ENCODE results near the gene ARHGAP6.
"Not testable (repeated sequence)": the region's sequence is repeated elsewhere in the genome, so short reads cannot be mapped to it uniquely, and the experiment has no call there.

Gene ARHGAP6

DNA sequence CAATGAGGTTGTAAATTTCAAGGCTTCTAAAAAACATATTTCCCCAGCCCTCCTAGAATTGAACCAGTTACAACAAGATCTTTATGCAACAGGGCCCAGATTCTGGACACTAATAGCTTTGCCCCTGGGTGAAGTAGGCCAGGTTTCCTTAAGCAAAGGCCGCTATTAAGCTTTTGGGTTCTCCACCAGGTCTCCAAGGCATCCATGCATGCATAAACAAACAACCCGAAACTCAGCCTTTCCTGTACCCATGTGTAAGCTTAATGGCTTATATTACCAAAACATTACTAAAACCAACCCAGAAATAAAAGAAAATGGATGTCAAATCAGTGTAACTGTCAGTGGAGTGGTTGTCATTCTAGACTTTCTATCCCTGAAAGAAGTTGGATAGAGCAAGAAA lies 137.1 kb downstream of the ARHGAP6 start:
- no peak for DNase-seq (ENCODE audit: low spot score)

DNA sequence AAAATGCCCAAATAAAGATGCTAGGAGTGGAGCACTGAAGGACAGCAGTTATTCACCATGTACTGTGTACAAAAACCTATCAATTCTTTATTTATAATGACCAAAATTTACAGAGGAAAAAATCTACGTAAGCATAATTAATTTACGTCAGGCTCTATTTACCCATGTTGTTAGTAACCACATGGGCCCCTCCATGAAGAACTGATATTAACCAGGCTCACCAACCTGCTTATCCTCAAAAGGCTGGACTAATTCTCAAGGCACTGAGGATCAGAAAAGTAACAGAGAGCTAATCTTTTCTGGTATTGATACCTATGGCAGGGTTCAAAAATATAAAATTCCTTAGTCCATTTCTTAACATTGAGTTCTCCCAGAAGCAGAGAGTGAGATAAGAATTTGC lies 140.0 kb downstream of the ARHGAP6 start:
- no peak for DNase-seq (ENCODE audit: low spot score)

DNA sequence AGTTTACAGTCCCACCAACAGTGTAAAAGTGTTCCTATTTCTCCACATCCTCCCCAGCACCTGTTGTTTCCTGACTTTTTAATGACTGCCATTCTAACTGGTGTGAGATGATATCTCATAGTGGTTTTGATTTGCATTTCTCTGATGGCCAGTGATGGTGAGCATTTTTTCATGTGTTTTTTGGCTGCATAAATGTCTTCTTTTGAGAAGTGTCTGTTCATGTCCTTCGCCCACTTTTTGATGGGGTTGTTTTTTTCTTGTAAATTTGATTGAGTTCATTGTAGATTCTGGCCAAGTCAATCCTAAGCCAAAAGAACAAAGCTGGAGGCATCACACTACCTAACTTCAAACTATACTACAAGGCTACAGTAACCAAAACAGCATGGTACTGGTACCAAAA lies 146.5 kb downstream of the ARHGAP6 start:
- not testable (repeated sequence) for DNase-seq (ENCODE audit: low spot score)

DNA sequence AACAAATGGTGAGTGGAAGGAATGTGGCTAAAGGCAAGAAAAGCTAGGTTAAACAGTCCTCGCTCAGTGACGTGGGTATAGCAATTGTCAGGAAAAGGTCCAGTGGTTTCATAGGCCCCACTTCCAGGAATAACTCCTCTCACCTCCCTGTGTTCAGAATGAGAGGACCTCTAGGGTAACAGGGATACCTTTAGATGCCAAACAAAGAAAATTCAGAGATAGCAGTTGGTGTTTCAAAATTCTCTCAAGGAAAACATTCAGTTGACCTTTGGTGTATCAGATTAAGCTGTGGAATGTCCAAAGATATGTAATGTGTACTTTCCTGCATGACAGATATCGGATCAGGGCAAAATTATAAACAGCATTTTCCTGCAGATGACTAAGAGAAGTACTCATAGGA lies 155.9 kb downstream of the ARHGAP6 start:
- no peak for DNase-seq (ENCODE audit: low spot score)

DNA sequence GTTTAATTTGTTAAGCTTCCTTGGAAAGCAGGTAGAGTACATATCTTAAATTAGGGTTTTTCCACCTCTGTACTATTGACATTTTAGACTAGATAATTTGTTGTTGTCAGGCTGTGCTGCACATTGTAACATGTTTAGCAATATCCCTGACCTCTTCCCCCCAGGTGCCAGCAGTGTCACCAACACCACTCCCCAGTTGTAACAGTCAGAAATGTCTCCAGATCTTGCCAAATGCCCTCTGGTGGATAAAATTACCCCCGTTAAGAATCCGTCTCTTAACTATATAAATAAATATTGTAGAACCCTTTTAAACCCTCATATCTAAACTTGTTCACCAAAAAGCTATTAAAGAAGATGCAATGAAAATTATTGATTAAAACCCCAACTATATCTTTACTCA lies 161.5 kb downstream of the ARHGAP6 start:
- DNase-seq (ENCODE audit: low spot score) = no peak

DNA sequence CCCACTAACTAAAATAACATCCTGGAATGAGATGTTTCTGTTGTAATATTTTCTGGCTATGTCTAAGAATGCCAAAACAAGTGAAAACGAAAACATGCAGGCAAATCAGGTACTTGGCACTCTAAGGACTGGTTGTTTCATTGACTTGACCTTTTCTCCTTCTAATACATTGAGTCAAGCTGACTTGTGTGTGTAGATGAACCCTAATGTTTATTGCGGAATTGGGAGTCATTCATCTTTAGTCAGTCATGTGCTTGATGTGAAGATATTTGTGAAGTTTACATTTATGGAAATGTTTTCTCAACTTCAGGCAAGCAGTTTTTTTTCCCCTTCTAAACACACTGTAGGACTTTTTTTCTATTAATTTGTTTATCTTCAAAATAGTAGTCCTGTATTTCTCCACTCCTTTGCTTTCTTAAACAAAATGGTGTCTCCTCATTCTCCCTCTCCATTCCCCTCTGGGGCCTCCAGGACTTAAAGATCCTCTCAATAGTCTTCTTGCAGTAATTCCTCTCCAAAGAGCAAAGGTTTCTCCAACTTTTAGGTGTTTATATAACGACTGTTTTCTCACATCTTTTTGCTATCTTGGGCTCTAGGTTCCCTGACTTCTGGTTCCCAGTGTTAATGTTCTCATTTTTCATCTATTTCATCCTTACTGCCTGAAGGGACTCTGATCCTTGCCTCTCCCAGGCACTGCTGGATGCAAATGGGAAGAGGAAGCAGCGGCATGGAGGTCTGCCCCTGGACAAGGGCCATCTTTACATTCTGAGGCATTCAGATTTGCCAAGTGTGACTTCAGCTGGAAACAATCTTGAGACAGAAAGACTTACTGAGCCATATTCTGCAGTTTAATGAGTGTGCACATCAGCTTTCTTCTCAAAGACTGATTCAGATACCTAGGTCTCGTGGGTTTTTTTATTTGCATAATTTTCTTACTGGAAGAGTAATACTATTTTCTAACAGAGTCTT lies 166.4 kb downstream of the ARHGAP6 start:
- DNase-seq (ENCODE audit: low spot score) = no peak

DNA sequence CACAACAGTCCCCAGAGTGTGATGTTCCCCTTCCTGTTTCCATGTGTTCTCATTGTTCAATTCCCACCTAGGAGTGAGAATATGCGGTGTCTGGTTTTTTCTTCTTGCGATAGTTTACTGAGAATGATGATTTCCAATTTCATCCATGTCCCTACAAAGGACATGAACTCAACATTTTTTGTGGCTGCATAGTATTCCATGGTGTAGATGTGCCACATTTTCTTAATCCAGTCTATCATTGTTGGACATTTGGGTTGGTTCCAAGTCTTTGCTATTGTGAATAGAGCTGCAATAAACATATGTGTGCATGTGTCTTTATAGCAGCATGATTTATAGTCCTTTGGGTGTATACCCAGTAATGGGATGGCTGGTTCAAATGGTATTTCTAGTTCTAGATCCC lies 174.3 kb downstream of the ARHGAP6 start:
- DNase-seq (ENCODE audit: low spot score) = not testable (repeated sequence)

DNA sequence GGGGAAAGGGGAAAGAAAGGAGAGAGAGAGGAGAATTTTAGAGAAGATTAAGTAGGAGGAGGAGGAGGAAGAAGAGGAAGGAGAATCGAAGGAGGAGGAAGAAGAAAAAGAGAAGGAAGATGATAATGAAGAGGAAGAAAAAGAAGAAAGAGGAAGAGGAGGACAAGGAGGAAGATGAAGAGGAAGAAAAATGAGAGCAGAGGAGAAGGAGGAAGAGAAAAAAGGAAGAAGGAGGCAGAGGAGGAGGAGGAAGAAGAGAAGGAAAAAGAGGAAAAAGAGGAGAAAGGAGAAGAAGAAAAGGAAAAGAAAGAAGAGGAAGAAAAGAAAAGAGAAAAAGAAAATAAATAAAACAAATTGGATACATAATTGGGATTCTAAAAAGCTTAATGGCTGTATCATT lies 181.4 kb downstream of the ARHGAP6 start:
- DNase-seq (ENCODE audit: low spot score) = no peak

DNA sequence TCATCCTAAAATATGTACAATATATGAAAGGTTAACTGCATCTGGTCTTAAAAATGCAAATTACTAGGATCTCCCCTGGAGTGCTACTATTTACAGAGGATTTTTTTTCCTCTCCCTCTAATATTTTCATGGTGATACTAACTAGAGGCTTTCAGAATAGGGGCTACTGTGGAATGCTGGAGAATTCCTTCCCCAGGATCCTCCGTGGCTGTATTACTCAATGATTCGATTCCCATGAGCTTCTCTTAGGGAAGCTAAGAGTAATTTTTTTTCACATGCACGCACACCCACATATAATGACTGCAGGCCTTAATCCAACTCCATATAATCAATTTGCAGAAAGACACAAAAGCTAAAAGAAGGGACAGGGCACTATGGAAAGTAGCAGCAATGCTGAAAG lies 184.7 kb downstream of the ARHGAP6 start:
- DNase-seq (ENCODE audit: low spot score) = no peak

DNA sequence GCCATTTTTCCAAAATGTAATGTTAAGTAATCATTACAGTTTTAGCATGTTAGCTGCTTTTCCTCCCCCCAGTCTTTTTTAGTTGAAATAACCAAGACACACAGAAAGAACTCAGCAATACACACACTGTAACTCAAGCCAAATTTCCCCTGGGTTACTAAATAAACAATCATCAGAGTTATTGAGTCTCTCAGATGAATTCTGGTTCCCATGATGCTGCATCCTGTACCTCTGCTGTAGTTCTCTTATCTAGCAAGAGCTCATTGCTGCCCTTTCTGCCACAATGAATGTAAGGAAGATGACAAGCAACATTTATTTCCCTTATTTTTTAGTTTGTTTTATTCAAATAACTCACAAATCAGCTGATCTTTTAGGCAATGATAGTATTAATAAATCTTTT lies 185.1 kb downstream of the ARHGAP6 start:
- DNase-seq (ENCODE audit: low spot score) = no peak

DNA sequence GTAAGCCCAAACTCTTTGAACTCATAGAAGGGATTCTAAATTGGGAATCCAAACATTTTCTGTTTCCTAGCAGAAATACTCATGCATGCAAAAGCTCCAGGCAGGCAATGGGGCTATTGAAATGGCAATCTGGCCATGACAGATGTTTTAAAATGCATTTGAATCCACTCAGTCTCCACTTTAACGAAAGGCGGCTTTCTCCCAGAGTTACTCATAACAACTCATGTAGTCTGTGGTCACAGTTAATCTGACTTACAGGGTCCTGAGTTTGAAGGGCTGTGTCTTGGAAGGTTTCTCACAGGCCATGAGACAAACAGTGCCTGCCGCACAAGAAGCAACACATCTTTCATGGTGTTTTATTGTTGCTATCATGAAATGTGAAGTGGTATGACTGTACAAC lies 186.8 kb downstream of the ARHGAP6 start:
- DNase-seq (ENCODE audit: low spot score) = no peak

DNA sequence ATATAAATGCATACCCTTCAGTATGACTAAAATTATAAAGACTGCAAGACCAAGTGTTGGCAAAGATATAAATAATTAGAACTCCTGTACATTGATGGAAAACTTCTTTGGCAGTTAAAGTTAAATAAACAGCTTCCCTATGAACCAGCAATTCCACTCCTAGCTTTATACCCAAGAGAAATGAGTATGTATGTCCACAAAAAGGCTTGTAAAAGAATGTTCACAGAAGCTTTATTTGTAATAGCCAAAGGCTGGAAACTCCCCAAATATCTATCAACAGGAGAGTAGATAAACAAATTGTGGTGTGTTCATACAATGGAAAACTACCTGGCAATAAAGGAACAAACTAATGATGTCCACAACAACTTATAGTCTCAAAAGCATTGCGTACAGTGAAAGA lies 187.7 kb downstream of the ARHGAP6 start:
- no peak for DNase-seq (ENCODE audit: low spot score)

DNA sequence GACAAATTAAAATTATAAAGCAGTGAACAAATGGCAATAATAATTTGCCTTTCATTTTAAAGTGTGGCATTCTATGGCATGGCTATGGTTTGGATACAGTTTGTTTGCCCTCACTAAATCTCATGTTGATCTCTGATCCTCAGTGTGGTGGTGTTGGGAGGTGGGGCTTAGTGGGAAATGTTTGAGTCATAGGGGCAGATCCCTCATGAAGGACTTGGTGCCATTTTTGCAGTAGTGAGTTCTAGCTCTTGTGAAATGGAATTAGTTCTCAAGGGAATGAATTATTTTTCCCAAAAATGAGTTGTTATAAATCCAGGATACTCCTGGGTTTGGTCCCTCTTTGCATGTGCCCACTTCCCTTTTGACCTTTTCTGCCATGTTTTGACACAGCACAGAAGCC lies 191.1 kb downstream of the ARHGAP6 start:
- DNase-seq (ENCODE audit: low spot score) = no peak

DNA sequence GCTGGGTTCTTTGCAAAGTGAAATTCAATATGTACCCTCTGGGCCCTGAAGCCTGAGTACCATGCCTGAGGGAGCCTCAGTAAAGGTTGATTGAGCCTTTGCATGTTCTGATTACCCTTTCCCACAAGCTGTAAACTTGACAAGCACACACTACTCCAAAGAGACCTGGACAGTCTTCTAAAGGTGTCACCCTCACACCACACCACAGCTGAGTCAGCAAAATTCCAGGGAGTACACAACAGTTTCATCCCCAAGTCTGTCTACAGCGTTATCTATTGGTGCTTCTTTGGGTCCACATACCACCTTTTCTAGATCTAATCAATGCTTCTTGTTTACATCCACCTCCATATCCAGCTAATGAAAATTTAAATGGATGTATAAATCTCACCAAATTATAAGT lies 191.7 kb downstream of the ARHGAP6 start:
- no peak for DNase-seq (ENCODE audit: low spot score)

DNA sequence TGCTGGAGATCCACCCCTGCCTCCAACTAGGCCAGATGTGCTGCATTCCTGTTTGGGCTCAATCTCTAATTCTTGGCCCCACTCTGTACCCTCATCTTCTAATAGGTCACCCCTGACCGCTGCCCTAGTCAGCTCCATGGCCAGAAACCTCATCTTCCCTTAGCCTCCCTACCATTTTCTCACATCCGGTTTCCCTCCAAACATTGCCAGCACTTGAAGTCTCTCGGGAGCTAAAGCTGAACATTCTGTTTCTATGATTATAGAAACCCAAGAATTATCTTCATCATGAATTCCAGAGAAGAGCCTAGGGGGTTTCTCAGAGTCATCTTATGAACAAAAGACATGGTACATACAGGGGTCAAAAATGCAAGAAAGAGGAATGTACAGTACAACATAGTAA lies 192.8 kb downstream of the ARHGAP6 start:
- DNase-seq (ENCODE audit: low spot score) = no peak

DNA sequence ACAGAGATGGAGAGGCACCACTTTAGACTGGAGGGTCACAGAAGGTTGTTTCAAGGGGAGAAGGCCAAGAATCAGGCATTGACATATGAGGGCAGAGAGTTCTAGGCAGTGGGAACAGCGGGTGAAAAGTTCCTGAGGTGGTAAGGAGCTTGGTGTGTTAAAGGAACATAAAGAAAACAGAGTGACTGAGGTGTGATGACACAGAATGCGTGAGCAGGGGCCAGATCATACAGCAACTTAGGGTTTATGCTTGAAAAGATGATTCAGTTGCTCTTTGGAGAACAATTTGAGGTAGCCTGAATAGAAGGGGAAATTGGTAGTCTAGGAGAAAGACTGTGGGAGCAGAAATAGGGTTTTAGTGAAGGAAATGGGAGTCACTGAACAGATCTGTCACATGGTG lies 193.3 kb downstream of the ARHGAP6 start:
- no peak for DNase-seq (ENCODE audit: low spot score)

DNA sequence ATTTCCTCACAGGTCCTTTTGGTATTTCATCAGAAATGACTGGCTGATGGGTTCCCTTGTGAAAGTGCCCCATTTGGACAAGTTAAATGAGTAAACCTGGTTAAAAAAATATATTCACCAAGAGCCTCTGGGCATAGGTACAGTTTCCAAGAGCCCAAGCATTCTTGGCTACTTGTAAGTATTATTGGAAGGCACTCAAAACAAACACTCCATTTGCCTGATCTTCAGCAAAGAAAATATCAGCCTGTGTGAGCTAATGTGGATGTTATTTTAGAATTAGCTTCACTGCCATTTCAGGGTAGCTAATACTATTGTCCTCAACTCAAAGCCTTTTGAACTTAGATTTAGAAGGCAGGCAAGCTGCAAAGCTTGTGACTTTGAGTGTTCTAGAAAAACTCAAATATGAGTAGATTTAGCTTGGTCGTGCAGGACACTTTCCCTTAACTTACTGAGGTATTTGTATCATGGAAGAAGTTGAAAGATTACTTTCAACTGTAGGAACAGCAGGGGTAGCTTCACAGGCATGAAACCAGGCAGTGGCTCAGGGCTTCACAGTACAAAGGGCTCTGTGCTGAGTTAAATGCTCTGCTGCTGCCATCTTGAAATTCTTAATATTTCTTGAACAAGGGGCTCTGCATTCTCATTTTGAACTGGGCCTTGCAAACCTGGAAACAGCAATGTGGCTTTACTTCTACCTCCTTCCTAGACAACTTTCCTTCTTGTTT lies 195.3 kb downstream of the ARHGAP6 start:
- no peak for DNase-seq (ENCODE audit: low spot score)

DNA sequence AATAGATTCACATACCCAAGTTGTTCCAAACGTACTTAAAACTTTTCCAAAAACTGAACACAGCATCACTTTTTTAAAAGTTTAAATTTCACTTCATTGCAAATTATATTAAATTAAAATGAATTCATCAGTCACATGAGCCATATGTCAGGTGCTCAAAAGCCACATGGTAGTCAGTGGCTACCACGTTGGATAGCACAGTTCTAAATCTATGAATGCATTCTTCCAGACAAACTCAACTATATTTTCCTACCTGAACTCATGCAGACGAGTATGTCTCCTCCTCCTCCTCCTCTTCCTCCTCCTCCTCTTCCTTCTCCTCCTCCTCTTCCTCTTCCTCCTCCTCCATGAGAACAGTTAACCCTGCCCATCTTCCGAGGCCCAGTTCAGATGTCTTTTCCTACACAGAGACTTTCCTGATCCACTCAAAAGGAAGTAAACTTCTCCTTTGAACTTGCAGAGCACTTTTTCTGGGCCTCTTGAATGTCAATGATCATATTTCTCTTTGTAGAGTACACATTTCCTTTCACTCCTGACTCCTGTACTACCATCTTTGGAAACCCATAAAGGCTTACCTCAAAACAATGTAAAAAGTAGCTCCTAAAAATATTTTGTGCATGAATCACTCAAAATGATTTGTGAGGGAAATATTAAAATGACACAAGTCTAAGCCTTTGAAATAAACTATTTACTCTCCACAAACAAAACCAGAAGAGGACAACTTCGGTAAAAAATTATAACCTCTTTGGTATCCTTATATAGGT lies 199.9 kb downstream of the ARHGAP6 start:
- no peak for DNase-seq (ENCODE audit: low spot score)

DNA sequence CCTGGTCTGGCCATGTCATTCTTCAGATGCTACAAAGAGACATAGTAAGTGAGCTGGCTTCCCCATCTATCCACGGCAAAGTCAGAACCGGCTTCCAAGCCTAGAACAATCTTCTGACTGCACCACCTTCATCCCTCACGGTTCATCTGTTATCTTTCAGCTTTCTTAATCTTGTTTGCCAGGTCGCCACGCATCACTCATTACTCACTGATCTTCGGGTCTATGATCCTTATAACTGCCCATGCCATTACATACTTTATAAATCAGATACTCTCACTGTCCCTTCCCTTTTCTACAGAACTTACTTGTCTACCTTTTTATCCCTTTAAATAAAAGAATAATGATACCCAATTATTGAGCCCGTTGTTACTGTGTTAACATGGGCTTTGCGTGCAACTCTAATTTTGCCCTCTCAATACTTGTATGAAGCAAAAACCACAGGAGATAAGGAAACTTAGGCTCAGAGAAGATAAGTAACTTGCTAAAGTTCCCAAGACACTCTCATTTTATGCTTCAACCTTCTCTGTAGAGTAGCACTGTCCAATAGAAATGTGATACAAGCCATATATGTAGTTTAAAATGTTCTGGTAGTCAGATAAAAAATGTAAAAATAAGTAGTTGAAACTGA lies 200.8 kb downstream of the ARHGAP6 start:
- no peak for DNase-seq (ENCODE audit: low spot score)

DNA sequence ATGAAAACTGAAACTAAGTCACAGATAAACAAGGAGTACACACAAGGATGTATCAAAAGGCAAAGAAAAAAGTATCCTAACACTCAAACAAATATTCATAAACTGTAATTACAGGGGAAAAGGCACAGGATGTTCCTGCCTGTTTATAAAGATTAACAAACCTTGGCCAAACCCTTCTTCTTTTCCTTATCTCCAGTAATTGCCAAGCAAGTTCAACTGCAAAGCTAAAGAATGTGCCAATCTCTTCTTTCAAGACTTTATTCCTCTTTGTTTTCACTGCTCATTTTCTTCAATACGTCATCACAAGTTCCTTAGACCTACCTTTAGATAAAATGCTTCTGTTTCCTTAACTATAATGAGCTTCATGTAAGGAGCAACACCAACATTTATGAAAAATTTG lies 201.3 kb downstream of the ARHGAP6 start:
- DNase-seq (ENCODE audit: low spot score) = no peak

DNA sequence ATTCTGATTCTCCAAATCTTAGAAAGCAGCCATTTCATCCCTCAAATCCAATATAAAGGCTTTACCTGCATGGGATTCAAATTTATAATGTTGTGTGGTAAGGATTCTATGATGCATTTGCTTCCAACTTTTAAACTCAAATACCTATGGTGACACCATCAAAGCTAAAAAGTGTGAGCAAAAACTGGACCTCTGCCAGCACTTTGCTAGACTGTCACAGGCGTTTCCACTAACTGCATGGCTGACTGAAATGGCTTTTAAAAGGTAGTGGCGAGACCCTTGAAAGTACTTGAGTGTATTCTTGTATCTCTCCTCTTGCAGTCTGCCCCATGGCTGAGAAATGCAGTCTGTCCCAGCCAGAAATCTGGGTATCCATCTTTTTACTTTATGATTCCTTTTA lies 203.1 kb downstream of the ARHGAP6 start:
- no peak for DNase-seq (ENCODE audit: low spot score)

DNA sequence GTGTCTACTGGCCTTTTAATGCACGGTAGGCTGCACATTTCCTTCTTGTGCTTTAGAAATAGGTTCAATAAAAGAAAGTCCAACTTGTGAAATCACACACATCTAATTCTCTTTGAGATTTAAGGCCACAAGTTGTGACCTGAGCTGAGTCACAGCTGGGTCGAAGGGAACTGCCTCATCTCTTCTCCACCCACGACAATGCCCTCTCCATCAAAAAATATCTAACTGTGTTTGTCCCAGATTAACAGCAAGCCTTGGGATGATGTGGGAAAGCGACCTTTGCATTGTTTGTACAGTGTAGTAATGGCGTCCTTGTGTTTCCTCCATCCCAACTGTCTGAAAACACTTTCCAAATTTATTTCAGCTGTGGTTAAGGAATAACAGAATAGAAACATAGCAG lies 203.6 kb downstream of the ARHGAP6 start:
- DNase-seq (ENCODE audit: low spot score) = no peak

Measured in SK-N-DZ (cell line).